GM18909 (cell line): ENCODE results near the gene COL1A1.

Source experiments
- ATAC-seq: cut with Tn5 transposase; IDR thresholded peaks from one replicate; pipeline ENCODE4 v1.9.1; 2021; ENCODE audit warnings: mild to moderate bottlenecking; ENCODE audit not compliant: unreplicated experiment, poor library complexity

Gene COL1A1

DNA sequence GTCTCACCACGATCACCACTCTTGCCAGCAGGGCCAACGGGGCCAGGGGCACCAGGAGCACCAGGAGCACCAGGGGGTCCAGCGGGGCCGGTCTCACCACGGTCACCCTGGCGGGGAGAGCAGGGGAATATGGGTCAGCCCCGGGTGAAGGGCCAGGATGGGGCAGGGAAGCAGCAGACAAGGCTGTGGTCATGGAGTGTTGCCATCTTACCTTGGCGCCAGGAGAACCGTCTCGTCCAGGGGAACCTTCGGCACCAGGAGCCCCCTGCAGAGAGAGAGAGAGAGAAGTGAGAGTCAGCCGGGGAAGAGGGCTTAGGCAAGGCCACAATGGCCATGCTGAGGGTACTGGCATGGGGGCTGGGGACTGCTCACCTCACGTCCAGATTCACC lies 12.9 kb downstream of the COL1A1 start:
- ATAC-seq, result no peak

GRCh38 chr17:50187751-50188530 lies 13.5 kb downstream of the COL1A1 start:
- no peak for ATAC-seq

GRCh38 chr17:50187394-50187725 lies 14.1 kb downstream of the COL1A1 start:
- no peak for ATAC-seq

DNA sequence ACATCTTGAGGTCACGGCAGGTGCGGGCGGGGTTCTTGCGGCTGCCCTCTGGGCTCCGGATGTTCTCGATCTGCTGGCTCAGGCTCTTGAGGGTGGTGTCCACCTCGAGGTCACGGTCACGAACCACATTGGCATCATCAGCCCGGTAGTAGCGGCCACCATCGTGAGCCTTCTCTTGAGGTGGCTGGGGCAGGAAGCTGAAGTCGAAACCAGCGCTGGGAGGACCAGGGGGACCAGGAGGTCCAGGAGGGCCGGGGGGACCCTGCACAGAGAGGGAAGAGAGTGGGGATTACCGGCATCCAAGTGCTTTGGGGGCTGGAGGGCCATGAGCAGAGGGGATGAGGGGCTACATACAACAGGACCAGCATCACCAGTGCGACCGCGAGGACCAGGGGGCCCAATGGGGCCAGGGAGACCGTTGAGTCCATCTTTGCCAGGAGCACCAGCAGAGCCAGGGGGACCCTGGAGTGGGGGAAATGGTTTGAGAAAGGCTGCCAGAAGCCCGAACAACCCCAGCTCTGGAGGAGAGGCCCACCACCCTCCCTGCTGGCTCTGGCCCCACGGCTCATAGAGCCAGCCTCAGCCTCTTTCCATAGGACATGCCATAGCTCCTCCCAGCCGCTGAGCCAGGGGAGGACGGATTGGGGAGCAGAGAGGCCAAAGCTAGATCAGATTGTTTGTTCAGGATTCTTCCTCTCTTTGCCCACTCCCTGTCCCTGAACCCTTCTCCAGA lies 14.6 kb downstream of the COL1A1 start:
- ATAC-seq, result no peak

- no peak for ATAC-seq
Measured at GRCh38 chr17:50185631-50186471, 15.6 kb downstream of the COL1A1 start.

- no peak for ATAC-seq
Measured at GRCh38 chr17:50184611-50185398, 16.6 kb downstream of the COL1A1 start.

- ATAC-seq, result no peak
Measured at GRCh38 chr17:50184064-50184463, 17.4 kb downstream of the COL1A1 start.

- ATAC-seq, result no peak
Measured at GRCh38 chr17:50183421-50183994, 17.9 kb downstream of the COL1A1 start.

DNA sequence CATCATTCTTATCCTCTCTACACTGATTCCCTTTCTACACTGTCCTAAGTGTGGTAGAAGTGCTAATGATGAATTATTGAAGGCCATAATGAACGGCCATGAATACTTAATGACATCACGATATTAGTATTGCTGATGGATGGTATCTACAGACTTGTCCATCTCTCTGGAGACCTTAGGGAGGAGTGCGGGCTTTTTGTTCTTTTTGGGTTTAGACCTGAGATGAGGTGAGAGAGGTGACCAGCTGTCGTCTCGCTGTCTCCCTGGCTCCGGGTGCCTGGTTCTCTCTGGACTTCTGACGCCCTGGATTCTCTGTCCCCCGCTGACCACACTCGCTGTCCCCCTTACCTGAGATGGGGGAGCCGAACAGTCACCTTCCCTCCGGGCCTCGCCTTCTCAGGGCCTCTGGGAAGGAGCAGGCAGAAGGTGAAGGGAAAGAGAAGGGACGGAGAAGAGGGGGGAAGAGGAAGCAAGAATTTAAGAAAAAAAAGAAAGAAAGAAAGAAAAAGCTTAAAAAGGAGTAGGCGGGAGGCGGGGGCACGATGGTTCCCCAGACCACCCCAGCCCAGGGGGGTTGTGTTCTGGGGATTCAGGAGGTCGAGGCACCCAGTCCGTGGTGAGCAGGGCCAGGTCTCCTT lies 18.5 kb downstream of the COL1A1 start:
- no peak for ATAC-seq

DNA sequence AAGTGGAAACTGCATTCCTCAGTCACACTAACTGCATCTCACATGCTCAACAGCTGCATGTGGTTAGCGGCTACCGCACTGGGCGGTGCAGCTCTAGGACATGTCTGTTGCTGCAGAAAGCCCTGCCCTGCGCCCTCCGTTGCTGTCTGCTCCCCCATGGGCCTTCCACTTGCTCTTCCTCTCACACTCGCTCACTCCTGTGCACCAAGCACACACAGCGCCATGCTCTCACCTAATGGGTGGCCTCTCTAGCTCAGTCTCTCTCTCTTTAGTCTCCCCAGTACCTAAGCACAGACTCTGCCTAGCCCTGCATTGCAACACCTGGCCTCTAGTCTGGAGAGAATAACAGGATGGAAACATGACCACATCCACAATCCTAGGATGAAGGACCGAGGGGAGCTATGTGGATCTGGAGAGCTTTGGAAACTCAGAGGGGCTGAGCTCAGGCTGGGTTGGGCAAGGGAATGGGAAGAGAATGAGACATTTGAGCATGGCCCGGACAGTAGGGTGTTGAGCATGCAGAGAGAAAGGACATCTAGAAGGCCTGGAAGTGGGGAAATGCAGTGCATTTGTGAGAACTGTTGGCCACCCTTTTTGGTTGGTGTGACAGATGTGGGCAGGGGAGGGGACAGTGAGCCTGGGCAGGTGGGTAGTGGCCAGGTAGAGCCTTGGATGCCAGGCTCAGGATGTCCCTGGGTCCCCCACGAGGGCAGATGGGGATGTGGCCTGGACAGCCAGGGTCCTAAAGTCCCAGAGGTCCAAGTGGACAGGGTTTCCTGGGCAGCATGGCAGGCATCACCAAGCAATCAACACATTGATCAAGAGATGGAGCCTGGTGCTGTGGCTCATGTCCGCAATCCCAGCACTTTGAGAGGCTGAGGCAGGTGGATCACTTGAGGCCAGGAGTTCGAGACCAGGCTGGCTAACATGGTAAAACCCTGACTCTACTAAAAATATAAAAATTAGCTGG lies 19.6 kb downstream of the COL1A1 start:
- no peak for ATAC-seq

DNA sequence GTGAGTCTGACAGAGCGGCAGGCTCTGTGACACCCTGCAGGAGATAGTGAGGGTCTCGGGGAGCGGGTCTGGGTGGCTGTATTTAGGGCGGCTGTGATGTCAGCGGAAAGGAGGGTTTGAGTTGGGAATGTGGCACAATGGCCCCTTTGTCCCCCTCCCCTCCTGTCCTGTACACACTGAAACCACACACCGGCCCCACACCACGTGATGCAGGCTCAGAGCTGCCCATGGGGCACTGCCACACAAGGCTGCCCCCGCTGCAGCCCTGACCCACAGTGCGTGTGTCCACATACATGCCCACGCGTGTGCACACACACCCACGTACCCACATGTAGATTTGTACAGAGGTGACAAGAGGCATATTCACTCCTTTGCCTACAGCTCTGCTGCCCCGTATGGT lies 20.3 kb downstream of the COL1A1 start:
- ATAC-seq, result no peak

GRCh38 chr17:50180620-50181019 lies 20.8 kb downstream of the COL1A1 start:
- no peak for ATAC-seq

DNA sequence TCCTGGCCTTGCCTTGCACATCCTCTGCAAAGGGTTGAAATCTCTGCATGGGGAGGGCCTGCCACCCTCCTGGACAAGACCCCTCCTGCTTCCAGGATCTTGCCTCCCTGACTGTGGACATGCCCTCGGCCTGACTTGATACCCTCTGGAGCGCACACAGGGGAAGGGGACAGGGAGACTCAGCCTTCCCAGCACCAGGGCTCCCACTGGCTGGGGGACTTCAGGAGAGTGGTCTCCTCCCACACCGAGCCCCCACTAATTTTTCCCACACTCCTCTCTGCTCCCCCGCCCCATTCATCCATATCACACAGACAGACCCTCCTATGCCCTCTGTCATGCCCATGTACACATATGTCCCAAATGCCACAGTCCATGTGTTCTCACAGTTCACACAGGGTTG lies 21.3 kb downstream of the COL1A1 start:
- no peak for ATAC-seq

DNA sequence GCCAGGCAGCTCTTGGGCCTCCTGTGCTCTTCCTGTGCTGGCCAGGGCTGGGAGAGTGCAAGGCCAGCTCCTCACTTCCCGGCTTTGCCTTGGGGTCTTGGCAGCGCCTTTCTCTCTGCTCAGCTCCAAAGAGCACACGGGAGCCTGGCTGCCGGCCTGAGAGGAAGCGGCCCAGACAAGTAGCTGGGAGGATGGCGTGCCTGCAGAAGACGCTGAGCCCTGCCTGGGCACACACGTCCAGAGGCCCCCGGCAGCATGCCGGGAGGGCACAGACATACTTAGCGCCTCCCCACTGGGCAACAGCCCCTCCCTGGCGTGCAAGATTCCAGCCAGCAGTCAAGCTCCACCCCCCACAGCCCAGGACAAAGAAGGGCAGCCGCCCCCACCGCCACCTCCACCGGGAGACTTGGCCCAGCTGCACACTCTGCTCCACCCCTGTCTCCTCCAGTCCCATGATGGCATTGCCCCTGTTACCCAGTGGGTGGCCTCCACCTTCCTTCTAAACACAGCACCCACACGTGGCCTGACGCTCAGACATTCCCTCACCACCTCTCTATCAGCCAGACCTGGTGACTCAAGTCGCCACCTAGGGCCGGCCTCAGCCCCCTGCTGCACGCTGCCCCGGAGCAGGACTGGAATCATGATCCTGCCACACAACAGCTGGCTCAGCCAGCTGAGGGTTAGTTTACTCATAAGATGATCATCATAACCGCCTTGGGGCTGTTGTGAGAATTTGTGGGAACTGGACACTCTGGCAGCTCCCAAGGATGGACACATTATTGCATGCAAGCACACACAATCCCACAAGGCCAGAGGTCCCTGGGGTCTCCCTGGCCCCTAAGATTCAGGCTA lies 23.2 kb downstream of the COL1A1 start:
- peak; percentile 76 for ATAC-seq

- no peak for ATAC-seq
Measured at GRCh38 chr17:50177476-50177875, 24.0 kb downstream of the COL1A1 start.

- no peak for ATAC-seq
Measured at GRCh38 chr17:50176559-50177357, 24.7 kb downstream of the COL1A1 start.
